GM18508 (cell line): ENCODE results near the gene NTMT2.
"Not testable (repeated sequence)": the region's sequence is repeated elsewhere in the genome, so short reads cannot be mapped to it uniquely, and the experiment has no call there.

Source experiments
- ATAC-seq: cut with Tn5 transposase; IDR thresholded peaks from one replicate; pipeline ENCODE4 v1.9.1; 2021; ENCODE audit warnings: moderate number of reproducible peaks; ENCODE audit not compliant: insufficient read depth, unreplicated experiment

The NTMT2 gene

DNA sequence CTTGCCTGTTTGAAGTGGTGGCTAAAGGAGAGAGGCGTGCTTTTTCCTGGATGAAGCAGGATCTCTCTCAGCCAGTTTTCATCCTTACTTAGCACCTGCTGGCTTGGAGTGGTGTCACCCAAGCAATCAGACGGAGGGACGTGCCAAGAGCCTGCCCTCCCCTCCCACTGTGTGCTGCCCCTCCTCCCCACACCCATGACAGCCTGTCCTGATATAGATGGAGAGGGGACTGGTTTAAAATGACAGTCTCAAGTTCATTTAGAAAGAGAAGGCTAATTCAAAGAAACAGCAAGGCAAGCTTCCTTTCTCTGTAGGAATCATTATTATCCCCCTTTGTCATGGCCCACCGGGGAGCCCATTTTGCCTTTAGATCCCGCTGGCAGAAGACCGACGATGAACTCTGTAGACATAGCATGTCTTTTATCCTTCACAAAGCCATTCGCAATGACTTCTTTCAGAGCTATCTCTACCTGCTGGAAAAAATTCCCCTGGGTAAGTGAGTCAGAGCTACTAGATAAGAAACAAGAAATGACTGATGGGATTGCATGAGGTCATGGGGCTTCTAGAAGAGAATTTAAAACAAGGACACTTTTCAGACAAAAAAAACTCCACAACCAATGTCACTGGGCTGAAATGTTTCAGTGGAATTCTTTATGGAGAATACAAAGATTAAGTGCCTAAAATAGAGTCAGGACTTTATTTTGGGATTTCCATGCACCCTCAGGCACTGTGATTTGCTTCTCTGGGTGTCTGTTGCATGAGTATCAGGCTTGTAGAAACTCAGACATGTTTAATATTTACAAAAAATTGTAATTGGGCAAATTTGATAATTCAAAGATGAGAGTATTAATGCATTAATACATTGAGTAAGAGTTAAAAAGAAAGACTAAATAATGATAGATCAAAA, at the start of gene NTMT2:
Gene NTMT2 (plus strand): TSS at position 190 of the 907 bp plus-strand sequence. CDS start 149 bp downstream, at position 339.
- no peak for ATAC-seq

DNA sequence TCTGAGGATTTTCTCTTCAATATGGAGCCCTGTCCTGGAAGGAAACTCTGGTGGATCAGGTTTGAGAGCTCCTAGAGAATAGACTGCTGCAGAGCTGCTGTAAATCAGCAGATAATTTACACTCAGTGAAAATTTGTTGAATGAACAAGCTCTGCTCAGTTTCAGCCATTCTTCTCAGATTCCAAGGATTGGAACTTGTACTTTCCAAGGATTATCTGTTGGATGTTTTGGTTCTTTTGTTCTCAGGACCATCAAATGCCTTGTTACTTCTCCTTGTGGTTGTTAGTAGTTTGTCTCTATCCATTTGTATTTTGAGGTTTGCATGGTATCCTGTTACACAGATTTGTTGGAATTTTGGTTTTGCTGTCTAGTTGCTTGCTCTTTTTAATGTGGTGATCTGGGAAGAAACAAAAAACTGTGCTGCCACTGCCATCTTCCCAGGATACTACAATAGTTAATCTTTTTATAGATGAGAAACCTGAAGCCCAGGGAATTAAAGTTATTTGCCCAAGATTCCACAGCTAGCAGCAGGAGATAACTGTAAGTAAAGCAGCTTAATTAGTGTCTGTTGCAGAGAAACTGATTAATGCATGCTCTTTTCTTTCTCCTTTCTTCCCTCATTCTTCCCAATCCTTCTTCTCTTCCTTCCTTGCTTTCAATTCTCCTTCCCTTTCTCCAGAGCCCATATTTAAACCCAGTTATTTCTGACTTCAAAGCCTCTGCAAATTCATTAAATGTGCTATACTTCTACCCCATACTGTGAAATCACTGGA, 49.6 kb upstream of the NTMT2 start:
- ATAC-seq, result no peak

DNA sequence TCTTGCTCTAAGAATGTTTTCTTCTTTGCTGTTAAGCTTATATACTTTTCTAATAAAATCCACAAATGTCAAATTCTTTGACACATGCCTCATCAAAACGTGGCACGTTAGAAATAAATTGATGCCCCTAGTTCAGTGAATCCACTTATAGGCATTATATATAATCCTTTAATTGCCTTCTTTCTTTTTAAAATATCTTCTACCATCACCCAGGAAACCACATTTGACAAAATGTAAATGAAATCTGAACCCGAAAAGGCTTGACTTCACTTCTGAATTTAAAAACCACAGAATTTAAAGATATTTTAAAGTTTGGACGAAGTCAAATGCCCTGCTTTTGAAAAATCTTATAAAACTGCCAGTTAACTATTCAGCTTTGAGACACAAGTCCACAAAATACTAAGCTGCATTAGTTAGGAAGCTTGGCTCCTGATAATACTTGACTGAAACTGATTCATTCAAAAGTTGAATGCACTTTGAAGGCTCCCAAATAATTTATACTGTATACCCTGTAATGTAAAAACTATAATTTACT, 48.9 kb upstream of the NTMT2 start:
- no peak for ATAC-seq

DNA sequence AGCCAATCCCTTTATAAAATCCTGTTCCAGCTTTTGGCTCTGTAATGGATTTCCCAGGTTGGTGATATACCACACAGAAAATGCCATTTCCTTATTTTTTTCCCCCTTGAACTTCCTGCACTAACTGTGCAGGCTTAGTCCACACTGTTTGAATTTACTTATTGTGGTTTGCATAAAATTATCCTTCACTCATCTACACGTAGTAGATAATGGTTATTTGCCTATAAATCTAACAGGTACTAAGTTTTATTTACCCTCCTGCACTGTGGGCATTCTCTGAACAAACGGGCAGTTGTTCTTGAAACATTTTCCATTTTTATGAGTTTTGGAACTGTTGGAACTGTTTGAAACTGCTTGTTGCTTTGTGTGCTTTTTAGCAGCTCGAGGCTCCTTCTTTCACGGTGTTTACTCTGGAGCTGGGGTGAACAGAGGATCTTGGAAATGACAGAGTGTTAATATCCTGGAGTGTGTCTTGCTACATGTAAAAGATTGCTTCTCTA, 48.3 kb upstream of the NTMT2 start:
- no peak for ATAC-seq

DNA sequence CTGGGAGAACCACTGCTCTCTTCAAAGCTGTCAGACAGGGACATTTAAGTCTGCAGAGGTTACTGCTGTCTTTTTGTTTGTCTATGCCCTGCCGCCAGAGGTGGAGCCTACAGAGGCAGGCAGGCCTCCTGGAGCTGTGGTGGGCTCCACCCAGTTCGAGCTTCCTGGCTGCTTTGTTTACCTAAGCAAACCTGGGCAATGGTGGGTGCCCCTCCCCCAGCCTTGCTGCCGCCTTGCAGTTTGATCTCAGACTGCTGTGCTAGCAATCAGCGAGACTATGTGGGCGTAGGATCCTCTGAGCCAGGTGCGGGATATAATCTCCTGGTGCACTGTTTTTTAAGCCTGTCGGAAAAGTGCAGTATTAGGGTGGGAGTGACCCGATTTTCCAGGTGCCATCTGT, 32.6 kb upstream of the NTMT2 start:
- not testable (repeated sequence) for ATAC-seq

DNA sequence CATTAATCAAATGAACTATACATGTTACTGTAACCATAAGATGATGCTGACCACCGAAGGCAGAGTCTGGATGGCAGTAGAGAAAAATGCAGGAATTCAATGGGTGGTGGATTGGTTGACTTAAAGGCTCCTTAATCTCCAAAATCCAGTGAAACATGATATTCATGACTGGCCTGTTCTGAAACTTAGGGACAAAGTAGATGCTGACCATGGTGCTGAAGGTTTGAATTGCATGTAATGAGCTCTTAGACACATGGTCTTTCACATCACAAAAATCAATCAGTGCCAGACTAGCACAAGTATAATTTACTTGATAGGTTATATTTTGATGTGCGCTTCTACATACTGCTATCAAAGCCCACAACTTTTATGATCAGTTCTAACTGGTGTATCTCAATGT, 30.9 kb upstream of the NTMT2 start:
- no peak for ATAC-seq

DNA sequence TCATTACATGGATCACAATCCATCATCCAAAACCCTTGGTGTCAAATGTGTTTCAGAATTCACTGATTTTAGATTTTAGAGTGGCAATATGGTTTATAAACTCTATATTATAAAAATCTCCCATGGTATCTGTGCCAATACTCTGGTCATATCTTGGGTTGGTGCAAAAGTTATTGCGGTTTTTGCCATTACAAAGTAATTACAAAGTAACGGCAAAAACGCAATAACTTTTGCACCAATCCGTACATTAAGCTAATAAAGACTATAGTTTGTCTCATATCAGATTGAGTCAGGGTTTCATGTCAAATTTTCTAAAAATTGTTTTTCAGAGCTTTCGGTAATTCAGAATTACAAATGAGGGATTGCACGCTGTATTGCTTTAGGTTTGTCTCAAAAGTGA, 23.4 kb upstream of the NTMT2 start:
- ATAC-seq, result no peak

DNA sequence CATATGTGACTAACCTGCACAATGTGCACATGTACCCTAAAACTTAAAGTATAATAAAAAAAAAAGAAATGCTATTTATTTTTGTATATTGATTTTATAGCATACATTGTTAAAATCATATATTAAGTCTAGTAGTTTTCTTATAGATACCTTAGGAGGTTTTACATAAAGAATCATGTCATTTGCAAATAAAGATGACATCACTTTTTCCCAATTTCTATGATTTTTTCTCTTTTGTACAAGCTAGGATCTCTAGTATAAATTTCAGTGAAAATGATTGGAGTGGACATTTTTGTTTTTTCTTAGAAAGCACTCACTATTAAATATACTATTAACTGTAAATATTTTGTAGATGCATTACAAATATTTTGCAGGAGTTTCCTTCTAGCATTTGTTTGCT, 20.5 kb upstream of the NTMT2 start:
- ATAC-seq, result no peak

DNA sequence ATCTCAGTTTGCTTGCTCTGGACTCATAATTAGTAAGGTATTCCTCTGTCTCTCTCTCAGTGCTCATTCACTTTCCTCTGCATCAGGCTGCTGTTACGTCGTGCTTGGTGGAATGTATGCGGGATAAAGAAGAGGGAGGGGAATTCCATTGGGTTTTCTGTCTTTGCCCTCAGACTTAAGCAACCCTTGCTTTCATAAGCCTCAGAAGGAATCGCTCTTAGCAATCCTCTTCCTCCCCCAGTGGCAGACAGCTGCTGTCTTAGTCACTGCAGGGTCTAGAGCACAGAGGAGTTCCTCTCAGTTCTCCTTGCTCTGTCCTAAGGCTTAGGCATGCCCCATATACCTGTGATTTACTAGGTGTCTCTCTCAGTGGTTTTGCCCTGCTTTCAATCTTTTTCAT, 19.1 kb upstream of the NTMT2 start:
- peak; percentile 92 for ATAC-seq

DNA sequence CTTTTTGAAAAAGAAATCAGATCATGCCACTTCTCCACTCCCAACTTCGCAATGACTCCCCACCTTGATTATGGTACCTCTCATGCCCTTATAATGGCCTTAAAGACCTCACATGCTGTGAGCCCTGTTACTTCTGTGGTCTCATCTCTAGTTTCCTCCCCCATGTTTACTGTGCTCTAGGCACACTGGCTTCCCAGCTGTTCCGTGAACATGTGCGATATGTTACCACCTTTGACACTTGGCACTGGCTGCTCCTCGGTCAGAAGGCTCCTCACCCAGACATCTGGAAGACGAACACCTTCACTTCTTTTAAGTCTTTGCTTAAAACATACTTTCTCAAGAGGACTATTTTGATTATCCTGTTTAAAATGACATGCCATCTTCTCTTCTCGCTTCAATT, 14.3 kb upstream of the NTMT2 start:
- ATAC-seq, result no peak

DNA sequence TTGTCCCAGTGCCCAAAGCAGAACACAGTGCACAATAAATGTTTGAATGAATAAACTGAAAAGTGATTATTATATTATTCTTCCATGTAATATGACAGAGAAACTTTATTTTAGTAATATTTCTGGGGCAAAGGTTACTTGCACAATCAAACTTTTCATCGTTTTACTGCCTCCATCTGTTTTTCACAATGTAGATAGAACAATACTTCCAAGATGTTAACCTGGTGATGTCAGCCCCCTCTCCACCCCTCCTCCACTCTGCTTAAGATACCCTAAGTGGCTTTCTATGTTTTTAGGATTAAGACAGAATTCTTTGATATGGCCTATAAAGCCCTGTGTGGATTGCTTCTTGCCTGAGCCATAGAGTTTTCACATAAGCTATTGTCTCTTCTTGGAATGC, 13.8 kb upstream of the NTMT2 start:
- no peak for ATAC-seq

DNA sequence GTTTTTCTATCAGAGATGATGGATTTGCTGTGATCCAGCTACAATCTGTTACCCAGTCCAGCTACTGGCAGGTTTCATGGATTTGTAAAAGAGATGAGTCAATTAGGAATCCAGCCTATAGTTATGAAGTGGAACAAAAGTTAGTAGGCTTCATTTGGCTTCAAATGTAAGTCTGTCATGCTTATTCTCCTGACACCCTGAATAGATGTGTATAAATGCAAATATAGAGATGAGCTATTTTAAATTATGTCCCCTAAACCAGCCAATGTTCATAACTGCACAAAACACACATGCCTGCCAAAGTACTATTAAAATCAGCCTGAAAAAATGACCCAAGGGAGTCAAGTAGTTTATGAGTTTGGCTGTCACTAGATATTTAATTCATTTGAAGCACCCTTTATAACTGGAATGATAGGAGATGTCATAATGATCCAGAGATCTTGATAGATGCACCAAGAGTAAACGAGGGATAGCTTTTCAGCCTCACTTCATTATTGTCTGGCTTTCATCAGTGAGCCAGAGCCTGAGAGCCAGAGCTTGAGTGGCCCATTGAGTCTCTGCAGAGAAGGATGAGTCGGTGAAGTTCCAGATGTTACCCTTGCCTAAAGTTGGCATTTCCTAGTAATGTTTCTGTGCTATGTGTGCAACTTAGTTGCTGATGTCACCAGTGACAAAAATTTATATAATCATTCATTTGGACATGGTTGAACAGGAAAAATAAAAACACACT, 11.8 kb upstream of the NTMT2 start:
- no peak for ATAC-seq

DNA sequence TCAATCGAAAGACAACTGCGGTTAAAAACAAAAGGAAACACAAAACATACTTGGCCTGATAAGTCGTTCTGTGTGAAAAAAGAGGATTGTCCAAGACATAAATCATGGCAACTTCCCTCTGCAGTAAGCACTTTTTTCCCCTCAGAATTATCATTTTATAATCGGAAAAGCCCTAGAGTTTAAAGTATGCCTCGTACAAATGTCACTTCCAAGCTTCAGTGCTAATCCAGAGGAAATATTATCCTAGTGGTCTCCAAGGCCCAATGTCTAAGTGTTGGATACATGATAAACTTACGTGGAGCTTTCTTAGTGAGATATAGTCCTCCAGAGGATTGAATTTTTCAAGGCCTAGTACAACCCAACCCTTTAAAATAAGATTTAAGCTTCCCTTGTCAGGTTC, 11.2 kb upstream of the NTMT2 start:
- no peak for ATAC-seq

DNA sequence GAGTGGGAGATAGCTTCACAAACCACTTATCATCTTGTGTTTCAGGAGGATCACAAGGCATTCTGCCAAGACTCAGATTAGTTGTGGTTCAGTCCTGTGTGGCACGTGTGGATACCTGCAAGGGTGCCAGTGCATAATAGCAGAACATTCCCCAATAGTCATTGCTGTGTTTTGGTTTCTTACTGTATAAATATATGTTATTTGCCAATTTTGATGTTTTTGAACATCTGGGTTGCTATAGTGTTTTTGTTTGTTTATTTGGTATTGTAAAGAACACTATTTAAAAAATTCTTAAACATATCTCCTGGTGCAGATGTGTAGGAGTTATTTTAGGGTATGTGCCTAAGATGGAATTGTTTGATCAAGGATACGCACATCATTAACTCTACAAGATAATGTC, 5.4 kb upstream of the NTMT2 start:
- no peak for ATAC-seq

DNA sequence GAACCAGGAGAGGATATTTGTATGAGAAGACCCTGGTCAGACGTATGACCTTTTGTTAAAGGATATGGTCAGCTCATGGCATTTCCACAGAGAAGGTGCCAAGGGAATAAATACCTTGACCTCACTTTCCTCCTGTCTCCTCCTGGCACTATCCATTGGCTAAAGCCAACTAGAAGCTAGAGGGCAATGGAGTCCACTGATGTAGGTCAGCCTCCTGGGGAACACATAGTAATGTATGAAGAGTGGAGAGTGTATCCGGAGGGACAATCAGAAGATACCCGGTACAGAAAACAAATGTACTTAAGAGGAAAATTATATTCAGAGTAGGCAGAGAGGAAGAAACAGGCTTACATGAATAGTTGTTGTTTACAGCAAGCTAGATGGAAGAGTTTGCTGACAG, 698 bp upstream of the NTMT2 start:
- no peak for ATAC-seq

DNA sequence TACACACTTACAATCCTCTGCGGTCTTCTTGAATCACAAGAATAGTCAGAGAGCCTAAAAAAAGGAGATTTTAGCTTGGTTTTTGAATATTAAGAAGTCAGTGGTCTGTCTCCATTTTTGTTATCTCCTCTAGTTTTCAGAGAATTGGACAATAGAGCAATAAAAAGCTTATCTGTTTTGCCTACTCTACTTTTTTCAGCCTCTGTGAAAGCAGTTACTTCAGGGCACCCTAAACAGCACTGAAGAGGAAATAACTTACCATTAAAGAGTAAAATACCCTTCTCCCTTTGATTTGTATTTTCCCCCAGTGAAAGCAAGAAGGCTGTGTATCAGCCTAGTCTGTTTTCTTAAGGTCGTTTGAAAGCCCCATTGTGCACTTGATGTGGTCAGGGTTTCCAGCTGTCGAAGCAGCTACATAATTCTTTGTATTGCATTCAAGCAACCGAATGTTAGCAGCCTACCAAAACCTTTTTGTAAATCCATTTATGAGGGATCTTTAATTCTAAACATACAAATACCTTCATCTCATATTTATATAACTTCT, 1.0 kb downstream of the NTMT2 start:
- no peak for ATAC-seq

DNA sequence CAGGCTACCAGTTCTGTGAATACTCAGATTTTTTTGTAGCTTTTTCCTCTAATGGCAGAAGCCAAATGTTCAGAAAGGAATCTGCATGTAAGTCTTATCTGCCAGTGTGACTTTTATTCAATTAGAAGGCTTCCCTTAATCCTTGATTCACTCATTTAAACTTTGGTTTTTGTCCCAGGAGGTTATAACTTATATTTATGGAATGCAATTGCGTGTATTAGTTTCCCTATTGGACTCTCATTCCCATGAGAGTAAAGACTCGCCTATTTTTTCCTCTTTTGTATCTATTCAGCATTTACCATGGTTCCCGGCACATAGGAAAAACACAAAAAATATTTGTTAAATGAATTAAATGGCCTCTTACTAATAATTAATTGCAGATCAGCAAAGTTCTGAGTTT, 3.5 kb downstream of the NTMT2 start:
- no peak for ATAC-seq

DNA sequence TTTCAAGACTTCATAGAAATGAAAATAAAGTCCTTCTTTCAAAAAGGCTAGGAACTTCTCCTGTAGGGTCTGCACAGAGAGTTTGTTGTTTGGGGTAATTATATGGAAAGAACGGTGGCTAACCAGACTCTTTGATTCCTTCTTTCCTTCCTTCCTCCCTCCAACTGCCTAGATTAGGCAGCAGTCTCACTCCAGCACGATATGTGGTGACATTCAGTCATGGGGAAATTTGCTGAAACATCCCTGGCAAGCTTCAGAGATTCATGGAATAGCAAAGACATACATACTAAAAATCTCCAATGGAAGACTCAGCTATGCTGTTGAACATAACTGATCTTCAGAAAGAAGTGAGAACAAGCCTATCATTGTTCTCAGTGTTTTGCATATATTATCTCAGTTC, 4.3 kb downstream of the NTMT2 start:
- ATAC-seq, result no peak

DNA sequence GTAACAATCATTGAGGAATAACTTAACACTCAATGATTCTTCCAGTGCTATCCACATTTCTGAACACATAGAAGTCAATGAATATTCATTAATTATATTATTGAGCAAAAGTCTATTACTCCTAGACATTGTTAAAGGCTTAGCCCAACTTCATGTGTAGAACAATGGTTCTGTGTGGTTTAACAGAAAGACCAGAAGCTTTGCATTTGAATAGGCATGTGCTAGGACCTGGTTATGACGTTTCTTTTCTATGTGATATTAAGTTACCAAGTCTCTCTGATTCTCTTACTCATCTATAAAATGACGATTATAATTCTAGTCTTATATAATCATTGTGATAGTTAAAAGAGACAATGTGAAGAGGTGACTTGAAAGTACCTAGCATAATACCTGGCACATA, 5.2 kb downstream of the NTMT2 start:
- no peak for ATAC-seq

DNA sequence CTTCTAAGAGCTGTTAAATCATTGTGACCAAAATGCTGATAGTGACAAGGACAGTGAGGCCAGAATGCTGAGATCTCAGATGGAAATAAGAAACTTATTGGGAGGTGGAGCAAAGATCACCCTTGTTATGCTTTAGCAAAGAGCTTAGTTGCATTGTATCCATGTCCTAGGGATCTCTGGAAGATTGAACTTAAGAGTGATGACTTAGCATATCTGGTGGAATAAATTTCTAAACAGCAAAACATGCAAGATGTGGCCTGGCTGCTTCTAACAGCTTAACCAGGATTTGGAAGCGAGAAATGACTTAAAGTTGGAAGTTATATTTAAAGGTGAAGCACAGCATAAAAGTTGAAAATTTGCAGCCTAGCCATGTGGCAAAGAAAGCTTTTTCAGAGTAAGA, 7.7 kb downstream of the NTMT2 start:
- no peak for ATAC-seq
